Measurements from ENCODE around the gene DIP2B. TPM values are rescaled to one million over a fixed set of nuclear protein-coding genes. Genes with fewer than 3 reads are reported as not detected.

Gene DIP2B
- total RNA-seq, 2 experiments from 2014 or later, result 29.5 to 30.0 TPM

DNA sequence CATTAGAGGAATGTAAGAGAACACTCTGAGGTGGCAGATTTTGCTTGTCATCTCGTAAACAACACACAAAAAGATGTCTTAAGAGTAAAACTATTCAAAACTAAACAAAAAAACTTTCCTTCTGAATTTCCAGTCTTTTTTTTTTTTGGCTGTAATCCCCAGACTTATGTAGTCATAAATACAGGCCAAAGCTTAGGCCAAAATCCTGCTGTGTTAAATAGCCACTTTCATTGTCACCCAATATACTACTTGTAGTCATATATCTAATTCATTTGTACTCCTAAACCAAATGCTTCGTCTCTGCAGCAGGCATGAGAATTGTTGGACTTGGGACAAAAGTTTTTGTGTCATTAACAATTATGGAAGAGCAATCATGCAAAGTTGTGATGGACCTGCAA lies 155.6 kb downstream of the DIP2B start:
- Mint-ChIP-seq H3K9me3 (no peaks in the 10 kb centered on the region), H3K27me3 (no peaks in the 10 kb centered on the region), H3K36me3 (ENCODE audit: low read depth) (peaks cover 46% of the 10 kb centered on the region), H3K27ac (no peak overlapping the region), H3K4me1 (ENCODE audit: low read depth) (peaks cover 4% of the 10 kb centered on the region), H3K4me3 (no peak overlapping the region)
- H3K27ac ChIP-seq (ENCODE audit: low read depth in 1 of 2, low read length in 2 of 2), result no peak overlapping the region
- TF ChIP-seq, protein P1, sequence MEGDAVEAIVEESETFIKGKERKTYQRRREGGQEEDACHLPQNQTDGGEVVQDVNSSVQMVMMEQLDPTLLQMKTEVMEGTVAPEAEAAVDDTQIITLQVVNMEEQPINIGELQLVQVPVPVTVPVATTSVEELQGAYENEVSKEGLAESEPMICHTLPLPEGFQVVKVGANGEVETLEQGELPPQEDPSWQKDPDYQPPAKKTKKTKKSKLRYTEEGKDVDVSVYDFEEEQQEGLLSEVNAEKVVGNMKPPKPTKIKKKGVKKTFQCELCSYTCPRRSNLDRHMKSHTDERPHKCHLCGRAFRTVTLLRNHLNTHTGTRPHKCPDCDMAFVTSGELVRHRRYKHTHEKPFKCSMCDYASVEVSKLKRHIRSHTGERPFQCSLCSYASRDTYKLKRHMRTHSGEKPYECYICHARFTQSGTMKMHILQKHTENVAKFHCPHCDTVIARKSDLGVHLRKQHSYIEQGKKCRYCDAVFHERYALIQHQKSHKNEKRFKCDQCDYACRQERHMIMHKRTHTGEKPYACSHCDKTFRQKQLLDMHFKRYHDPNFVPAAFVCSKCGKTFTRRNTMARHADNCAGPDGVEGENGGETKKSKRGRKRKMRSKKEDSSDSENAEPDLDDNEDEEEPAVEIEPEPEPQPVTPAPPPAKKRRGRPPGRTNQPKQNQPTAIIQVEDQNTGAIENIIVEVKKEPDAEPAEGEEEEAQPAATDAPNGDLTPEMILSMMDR (IDR thresholded peaks at IDR 0.05), result no peak
- H3K27me3 ChIP-seq (ENCODE audit: control insufficient read depth in 1 of 2, insufficient read depth in 2 of 2, low read length in 2 of 2), result no peaks in the 10 kb centered on the region
- ChIA-PET POLR2A (interaction anchor here (0.7 kb wide), 1 partner anchor 8 kb away, joined by 3 read pairs; no protein-coding TSS in a partner anchor), CTCF (no interaction called here)
- DNase-seq (no peak), ATAC-seq (ENCODE audit: poor library complexity) (no peak)
- H3K9me3 ChIP-seq (ENCODE audit: control insufficient read depth in 1 of 2, insufficient read depth in 1 of 2, low read length in 2 of 2), result no peaks in the 10 kb centered on the region
- intact Hi-C loops (cut with DNase I, micrococcal nuclease), result no loop called here
- no peak overlapping the region for H3K4me3 ChIP-seq (ENCODE audit: low read length)
- no peaks in the 10 kb centered on the region for H3K4me1 ChIP-seq (ENCODE audit: insufficient read depth, low read length)
- H3K36me3 ChIP-seq (ENCODE audit: insufficient read depth, low read length), result peaks cover 18% of the 10 kb centered on the region

DNA sequence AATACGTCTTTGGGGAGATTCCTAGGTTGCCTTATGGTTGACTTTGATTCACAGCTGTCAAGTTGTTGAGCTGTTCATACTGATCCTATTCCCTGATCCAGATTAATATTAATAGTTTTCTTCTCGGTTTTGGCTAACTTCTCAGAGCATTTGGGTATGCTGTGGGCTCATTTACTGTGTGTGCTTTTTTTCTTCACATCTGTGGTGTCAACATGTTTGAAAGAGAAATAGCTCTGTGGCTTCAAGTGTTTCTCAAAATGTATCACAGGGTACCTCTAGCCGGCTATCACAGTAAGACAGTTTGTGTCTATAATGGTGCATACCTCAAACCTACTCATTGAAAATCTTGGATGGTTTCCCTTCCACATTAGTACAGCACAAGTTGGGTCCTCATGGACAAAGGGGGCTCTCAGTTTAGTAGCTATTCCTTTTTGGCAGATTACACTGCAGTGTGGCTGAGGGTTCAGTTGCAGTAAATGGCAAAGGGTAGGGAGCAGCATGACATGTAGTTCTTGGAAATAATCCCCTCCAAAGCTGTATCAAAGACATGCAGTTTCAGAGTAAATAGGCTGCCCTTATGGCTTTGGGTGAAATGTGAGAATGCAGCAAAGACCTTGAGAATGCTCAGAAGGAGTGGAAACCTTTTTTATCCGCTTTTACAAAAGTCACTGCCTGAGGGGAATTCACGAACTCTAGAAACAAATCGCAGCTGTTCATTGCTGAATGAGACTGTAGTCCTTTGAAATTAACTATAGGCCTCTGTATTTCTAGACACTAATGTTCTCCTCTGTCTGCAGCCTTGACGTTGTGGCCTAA lies 156.7 kb downstream of the DIP2B start:
- ATAC-seq (ENCODE audit: poor library complexity), result no peak
- H3K4me1 Mint-ChIP-seq (ENCODE audit: low read depth), result peaks cover 4% of the 10 kb centered on the region

DNA sequence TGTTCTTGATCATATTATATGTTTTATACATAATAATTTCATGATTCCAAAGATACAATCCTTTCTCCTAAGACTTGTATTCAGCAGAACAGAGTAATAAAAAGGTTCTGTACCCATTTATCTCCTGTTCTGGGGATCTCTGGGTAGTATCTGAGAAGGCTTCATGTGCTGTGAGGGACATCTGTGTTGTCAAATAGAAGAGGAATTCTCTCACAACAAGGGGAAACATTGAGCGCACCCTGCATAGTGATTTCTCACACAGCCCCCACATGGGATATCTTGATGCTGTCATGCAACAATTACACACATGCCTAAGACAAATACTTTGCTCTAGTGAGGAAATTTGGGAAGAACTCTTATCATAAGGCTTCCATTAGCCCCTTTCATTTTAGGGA lies 157.3 kb downstream of the DIP2B start:
- TF ChIP-seq, protein P1 (IDR thresholded peaks at IDR 0.05), result no peak
- ChIA-PET POLR2A (no interaction called here), CTCF (no interaction called here)
- Histone ChIP-seq H3K27me3 (ENCODE audit: control insufficient read depth in 1 of 2, insufficient read depth in 2 of 2, low read length in 2 of 2) (no peaks in the 10 kb centered on the region), H3K36me3 (ENCODE audit: insufficient read depth, low read length) (peaks cover 18% of the 10 kb centered on the region), H3K4me1 (ENCODE audit: insufficient read depth, low read length) (no peaks in the 10 kb centered on the region), H3K9me3 (ENCODE audit: control insufficient read depth in 1 of 2, insufficient read depth in 1 of 2, low read length in 2 of 2) (no peaks in the 10 kb centered on the region), H3K4me3 (ENCODE audit: low read length) (no peak overlapping the region), H3K27ac (ENCODE audit: low read depth in 1 of 2, low read length in 2 of 2) (no peak overlapping the region)
- Mint-ChIP-seq H3K9me3 (no peaks in the 10 kb centered on the region), H3K36me3 (ENCODE audit: low read depth) (peaks cover 46% of the 10 kb centered on the region), H3K27ac (no peak overlapping the region), H3K27me3 (no peaks in the 10 kb centered on the region), H3K4me1 (ENCODE audit: low read depth) (peaks cover 4% of the 10 kb centered on the region), H3K4me3 (no peak overlapping the region)
- DNase-seq (no peak), ATAC-seq (ENCODE audit: poor library complexity) (no peak)
- intact Hi-C loops (cut with DNase I, micrococcal nuclease), result no loop called here

More for the DNA sequence above, 156.7 kb downstream of the DIP2B start:
- H3K27me3 ChIP-seq (ENCODE audit: control insufficient read depth in 1 of 2, insufficient read depth in 2 of 2, low read length in 2 of 2), result no peaks in the 10 kb centered on the region
- H3K36me3 ChIP-seq (ENCODE audit: insufficient read depth, low read length), result peaks cover 18% of the 10 kb centered on the region
- no peaks in the 10 kb centered on the region for H3K4me1 ChIP-seq (ENCODE audit: insufficient read depth, low read length)
- H3K27ac ChIP-seq (ENCODE audit: low read depth in 1 of 2, low read length in 2 of 2), result no peak overlapping the region
- Mint-ChIP-seq H3K36me3 (ENCODE audit: low read depth) (peaks cover 46% of the 10 kb centered on the region), H3K27me3 (no peaks in the 10 kb centered on the region), H3K4me3 (no peak overlapping the region), H3K9me3 (no peaks in the 10 kb centered on the region), H3K27ac (no peak overlapping the region)
- TF ChIP-seq, protein P1 (IDR thresholded peaks at IDR 0.05), result no peak
- CTCF ChIA-PET, result no interaction called here
- POLR2A ChIA-PET, result interaction anchor here (1.1 kb wide), 1 partner anchor 550 kb away, joined by 3 read pairs; the partner anchor contains the start of gene COX14
- DNase-seq, result no peak
- no peak overlapping the region for H3K4me3 ChIP-seq (ENCODE audit: low read length)
- intact Hi-C loops (cut with DNase I, micrococcal nuclease), result no loop called here
- no peaks in the 10 kb centered on the region for H3K9me3 ChIP-seq (ENCODE audit: control insufficient read depth in 1 of 2, insufficient read depth in 1 of 2, low read length in 2 of 2)

Data from CD4-positive, alpha-beta T cell (primary cell).